ENCODE data around the gene PRKCA. TPM values are rescaled to one million over a fixed set of nuclear protein-coding genes. Genes with fewer than 3 reads are reported as not detected.

Gene PRKCA
- total RNA-seq, 6 experiments from 2014 or later, result 81.2 to 106 (median 92.9) TPM

GRCh38 chr17:66843627-66844026 is 541.2 kb downstream of the PRKCA start:
- H3K27ac Mint-ChIP-seq, result no peak overlapping the region
- H3K36me3 Mint-ChIP-seq (ENCODE audit: low read depth), result no peaks in the 10 kb centered on the region
- peaks cover 20% of the 10 kb centered on the region for H3K27me3 Mint-ChIP-seq (ENCODE audit: insufficient read depth)
- TF ChIP-seq, protein P1, sequence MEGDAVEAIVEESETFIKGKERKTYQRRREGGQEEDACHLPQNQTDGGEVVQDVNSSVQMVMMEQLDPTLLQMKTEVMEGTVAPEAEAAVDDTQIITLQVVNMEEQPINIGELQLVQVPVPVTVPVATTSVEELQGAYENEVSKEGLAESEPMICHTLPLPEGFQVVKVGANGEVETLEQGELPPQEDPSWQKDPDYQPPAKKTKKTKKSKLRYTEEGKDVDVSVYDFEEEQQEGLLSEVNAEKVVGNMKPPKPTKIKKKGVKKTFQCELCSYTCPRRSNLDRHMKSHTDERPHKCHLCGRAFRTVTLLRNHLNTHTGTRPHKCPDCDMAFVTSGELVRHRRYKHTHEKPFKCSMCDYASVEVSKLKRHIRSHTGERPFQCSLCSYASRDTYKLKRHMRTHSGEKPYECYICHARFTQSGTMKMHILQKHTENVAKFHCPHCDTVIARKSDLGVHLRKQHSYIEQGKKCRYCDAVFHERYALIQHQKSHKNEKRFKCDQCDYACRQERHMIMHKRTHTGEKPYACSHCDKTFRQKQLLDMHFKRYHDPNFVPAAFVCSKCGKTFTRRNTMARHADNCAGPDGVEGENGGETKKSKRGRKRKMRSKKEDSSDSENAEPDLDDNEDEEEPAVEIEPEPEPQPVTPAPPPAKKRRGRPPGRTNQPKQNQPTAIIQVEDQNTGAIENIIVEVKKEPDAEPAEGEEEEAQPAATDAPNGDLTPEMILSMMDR (IDR thresholded peaks at IDR 0.05), result no peak
- DNase-seq, result no peak
- no peak overlapping the region for H3K4me3 Mint-ChIP-seq
- no peaks in the 10 kb centered on the region for H3K9me3 Mint-ChIP-seq
- no peaks in the 10 kb centered on the region for H3K4me1 Mint-ChIP-seq (ENCODE audit: low read depth)

- TF ChIP-seq, protein P1 (IDR thresholded peaks at IDR 0.05), result no peak
- Mint-ChIP-seq H3K27me3 (ENCODE audit: insufficient read depth) (peaks cover 9% of the 10 kb centered on the region), H3K27ac (no peak overlapping the region), H3K4me3 (no peak overlapping the region), H3K9me3 (no peaks in the 10 kb centered on the region), H3K36me3 (ENCODE audit: low read depth) (no peaks in the 10 kb centered on the region), H3K4me1 (ENCODE audit: low read depth) (no peaks in the 10 kb centered on the region)
- DNase-seq, result no peak
Observed at GRCh38 chr17:66847704-66848103, 545.3 kb downstream of the PRKCA start.

DNA sequence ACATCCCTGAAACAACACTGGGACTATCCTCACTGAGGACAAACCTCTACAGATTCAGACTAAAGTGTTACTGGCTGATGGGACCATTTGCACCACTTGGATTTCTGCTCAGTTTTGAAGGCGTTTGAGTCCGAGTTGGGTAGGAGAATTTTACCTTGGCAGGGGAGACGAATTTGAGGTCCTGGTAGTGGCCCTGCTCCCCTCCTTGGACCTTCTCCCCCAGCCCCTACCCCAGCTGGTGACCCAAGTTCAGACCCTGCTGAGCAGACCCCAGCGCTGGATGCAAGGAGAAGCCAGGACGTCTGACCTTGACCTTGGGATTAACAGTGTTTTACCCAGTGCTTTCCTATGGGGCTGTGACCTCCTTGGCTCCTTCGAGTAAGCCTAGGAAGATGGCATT is 546.1 kb downstream of the PRKCA start:
- Mint-ChIP-seq H3K4me3 (no peak overlapping the region), H3K27ac (no peak overlapping the region), H3K9me3 (no peaks in the 10 kb centered on the region), H3K27me3 (ENCODE audit: insufficient read depth) (peaks cover 7% of the 10 kb centered on the region), H3K4me1 (ENCODE audit: low read depth) (no peaks in the 10 kb centered on the region), H3K36me3 (ENCODE audit: low read depth) (no peaks in the 10 kb centered on the region)
- TF ChIP-seq, protein P1 (IDR thresholded peaks at IDR 0.05), result no peak
- no peak for DNase-seq

DNA sequence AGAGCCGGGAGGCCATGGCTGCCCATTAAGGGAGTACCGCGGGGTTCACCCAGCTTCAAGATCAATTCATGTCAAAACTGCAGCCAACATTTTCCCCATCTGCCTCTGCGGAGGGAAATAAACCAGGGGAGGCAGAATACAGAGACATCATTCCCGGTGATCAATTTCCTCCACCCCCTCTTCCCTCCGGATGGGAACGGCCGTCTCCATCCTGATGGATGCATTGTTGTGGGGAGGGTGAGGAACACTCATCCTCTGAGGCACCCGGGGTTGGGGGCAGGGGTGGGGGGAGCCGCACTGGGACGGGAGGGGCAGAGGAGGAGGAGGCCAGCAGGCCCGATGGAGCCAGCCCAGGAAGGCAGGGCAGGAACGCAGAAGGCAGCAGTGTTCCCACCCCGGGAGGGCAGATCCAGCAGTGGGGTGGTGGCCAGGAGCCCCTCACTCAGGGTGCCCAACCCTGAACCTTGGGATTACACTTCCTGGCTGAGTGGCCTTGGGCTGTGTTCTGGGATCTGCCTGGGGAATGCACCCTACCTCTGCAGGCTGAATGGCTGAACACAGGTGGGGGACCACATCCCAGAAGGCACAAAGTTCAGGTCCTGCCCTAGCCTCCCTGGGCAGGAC is 546.7 kb downstream of the PRKCA start:
- Mint-ChIP-seq H3K27ac (no peak overlapping the region), H3K4me1 (ENCODE audit: low read depth) (no peaks in the 10 kb centered on the region), H3K4me3 (no peak overlapping the region)

DNA sequence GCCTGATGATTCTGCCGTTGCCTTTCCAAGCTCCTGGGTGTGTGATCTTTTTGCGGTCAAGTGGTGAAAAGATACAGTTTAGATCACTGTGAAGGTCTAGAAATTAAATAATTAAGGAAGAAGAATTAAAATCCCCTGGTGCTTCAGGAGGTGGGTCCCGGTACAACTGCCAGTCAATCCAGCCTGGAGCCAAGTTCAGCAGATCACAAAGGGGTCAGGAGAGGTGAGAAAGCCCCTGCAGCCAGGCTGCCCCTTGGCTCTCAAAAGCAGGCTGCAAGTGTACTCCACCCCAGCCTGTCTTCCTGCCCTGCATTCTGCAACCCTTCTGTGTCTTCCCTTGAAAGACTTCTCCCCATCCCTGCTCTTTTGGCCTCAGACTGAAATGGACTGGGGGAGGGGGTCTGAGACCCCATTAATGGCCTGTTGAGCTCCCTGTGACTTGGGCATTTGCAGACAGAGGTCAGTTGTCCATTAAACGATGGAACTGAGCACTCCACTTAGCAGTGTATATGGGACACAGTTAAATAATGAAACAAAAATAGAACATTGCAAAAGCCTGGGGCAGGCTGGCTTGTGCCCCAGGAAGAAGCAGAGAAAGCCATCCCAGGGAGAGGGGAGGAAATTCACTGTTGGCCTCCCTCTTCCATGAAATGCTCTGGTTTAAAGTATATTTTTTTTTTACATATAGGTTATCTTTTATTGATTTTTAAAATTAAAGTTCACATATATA is 547.6 kb downstream of the PRKCA start:
- H3K4me1 Mint-ChIP-seq (ENCODE audit: low read depth), result no peaks in the 10 kb centered on the region
- no peak overlapping the region for H3K27ac Mint-ChIP-seq
- H3K27me3 Mint-ChIP-seq (ENCODE audit: insufficient read depth), result peaks cover 6% of the 10 kb centered on the region
- no peaks in the 10 kb centered on the region for H3K36me3 Mint-ChIP-seq (ENCODE audit: low read depth)
- no peak overlapping the region for H3K4me3 Mint-ChIP-seq
- no peak for DNase-seq
- H3K9me3 Mint-ChIP-seq, result peaks cover 6% of the 10 kb centered on the region; the same call in 1 of the 2 replicates
- TF ChIP-seq, protein P1 (IDR thresholded peaks at IDR 0.05), result no peak

More for the DNA sequence above, 546.7 kb downstream of the PRKCA start:
- no peaks in the 10 kb centered on the region for H3K36me3 Mint-ChIP-seq (ENCODE audit: low read depth)
- TF ChIP-seq, protein P1 (IDR thresholded peaks at IDR 0.05), result no peak
- H3K9me3 Mint-ChIP-seq, result no peaks in the 10 kb centered on the region
- DNase-seq, result no peak
- peaks cover 7% of the 10 kb centered on the region for H3K27me3 Mint-ChIP-seq (ENCODE audit: insufficient read depth)

Data from HFFc6 (cell line).